GM10248 (cell line): ENCODE results near the gene PRKAR2A.

Experiments
- CTCF ChIA-PET: fragments of 300-600 bp; sonication (Branson Sonifier 250); formaldehyde crosslinking; extraction: SDS; loops from one replicate; lab custom pipeline; 2021; ENCODE audit warnings: antibody characterized with exemption; lab: Yijun Ruan, JAX
- POLR2A ChIA-PET: fragments of 350-650 bp; sonication (Branson Sonifier 250); formaldehyde crosslinking; extraction: SDS; loops from one replicate; lab custom pipeline; 2020; ENCODE audit warnings: antibody characterized with exemption; lab: Yijun Ruan, JAX
- DNase-seq: peaks from one replicate; pipeline ENCODE4 v3.0.0; 2012; ENCODE audit errors: extremely low spot score
- TF ChIP-seq, protein P1 (sequence below): IDR thresholded peaks from 2 replicates; pipeline ENCODE4 v1.5.1; 2012; ENCODE audit warnings: mild to moderate bottlenecking, low read depth; ENCODE audit errors: extremely low read depth, missing control alignments, control extremely low read depth

PRKAR2A gene

DNA sequence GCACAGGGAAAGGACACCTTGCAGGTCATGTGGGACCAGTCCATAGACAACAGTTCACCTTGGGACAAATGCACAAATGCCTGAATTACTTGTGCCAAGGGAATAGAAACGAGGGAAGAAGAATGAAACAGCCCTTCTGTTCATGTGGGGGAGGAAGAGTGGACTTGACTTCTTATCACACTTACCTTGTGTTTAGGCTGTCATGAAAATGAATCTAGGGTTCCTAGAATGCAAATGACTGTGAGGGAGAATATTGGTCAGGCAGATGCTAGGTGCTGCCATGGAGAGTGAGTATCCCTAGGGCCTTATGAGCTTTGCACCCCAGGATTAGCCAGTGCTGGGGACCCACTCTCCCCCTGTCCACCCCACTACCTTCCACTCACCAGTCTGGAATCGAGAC is 11.0 kb upstream of the PRKAR2A start:
- ChIA-PET POLR2A (no interaction called here), CTCF (interaction anchor here (1.4 kb wide), 1 partner anchor 12 kb away, joined by 4 read pairs; the partner anchor contains the start of gene PRKAR2A)
- no peak for DNase-seq
- TF ChIP-seq, protein P1, sequence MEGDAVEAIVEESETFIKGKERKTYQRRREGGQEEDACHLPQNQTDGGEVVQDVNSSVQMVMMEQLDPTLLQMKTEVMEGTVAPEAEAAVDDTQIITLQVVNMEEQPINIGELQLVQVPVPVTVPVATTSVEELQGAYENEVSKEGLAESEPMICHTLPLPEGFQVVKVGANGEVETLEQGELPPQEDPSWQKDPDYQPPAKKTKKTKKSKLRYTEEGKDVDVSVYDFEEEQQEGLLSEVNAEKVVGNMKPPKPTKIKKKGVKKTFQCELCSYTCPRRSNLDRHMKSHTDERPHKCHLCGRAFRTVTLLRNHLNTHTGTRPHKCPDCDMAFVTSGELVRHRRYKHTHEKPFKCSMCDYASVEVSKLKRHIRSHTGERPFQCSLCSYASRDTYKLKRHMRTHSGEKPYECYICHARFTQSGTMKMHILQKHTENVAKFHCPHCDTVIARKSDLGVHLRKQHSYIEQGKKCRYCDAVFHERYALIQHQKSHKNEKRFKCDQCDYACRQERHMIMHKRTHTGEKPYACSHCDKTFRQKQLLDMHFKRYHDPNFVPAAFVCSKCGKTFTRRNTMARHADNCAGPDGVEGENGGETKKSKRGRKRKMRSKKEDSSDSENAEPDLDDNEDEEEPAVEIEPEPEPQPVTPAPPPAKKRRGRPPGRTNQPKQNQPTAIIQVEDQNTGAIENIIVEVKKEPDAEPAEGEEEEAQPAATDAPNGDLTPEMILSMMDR, result no peak

DNA sequence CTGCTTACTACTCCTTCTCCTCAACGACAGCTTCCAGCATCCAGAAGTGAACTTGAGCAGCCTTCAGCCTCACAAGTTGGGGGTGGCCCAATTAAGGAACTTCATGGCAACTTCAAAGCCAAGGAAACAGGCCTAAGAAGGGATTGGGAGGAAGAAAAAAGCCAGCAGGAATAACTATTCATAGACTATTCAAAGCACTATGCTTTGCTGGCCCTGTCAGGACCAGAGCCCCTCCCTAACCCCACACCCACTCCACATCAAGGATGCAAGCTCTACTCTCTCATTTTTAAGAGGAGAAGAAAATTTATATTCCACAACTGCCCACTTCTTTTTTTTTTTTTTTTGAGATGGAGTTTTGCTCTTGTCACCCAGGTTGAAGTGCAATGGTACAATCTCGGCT is 10.0 kb upstream of the PRKAR2A start:
- no peak for DNase-seq
- TF ChIP-seq, protein P1, result no peak
- ChIA-PET POLR2A (no interaction called here), CTCF (interaction anchor here (1.4 kb wide), 1 partner anchor 32 kb away, joined by 3 read pairs; no protein-coding TSS in a partner anchor)

DNA sequence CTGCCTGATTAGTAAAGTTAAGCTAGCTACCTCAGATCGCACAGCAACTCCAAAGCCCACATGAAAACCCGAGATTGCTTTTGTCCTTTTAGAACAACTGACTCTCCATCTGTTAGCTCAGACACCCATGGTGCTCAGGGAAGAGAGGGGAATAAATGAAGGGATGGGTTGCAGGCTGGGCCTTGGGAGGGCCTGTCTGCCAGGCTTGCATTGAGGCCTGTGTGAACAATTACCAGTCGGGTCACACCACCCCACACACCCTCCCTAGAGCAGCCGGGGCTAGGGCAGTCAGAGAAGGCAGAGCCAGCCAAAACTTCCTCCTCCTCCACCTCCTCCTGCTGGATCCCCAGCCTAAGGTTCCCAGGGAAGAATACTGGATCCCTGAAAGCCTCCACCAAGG is 8.8 kb upstream of the PRKAR2A start:
- ChIA-PET CTCF (interaction anchor here (0.7 to 1.6 kb wide), 4 partner anchors 10 to 116 kb away, joined by 3 to 4 read pairs (median 3); partner anchors contain the start of gene PRKAR2A), POLR2A (no interaction called here)
- DNase-seq, result no peak
- TF ChIP-seq, protein P1, result no peak

DNA sequence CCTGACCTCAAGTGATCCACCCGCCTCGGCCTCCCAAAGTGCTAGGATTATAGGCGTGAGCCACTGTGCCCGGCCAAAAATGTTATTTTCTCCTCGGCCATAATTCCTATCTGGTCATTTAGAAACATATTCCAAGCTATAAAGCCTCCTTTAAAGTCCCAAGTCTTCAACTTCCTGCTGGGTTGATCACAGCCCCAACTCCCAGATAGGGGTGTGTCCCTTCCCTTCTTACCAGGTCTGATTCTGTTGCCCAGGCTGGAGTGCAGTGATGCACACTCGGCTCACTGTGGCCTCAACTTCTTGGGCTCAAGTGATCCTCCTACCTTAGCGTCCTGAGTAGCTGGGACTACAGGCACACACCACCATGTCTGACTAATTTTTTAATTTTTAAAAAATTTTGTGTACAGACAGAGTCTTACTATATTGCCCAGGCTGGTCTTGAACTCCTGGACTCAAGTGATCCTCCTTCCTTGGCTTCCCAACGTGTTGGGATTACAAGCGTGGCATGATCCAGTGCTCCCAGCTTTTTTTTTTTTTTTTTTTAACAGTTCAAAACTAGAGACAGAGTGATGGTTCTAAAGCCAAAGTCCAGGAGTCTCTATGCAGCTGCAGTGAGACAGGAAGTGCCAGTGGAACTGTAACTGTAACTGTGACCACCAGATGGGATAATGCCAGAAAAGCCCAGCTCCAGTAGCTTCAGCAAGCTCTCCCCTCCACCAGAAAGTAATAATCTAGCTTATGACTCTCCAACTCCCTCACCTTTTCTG is 8.2 kb upstream of the PRKAR2A start:
- POLR2A ChIA-PET, result no interaction called here
- TF ChIP-seq, protein P1, result no peak
- CTCF ChIA-PET, result interaction anchor here (0.7 to 1.6 kb wide), 7 partner anchors 9 to 116 kb away, joined by 3 to 4 read pairs (median 3); partner anchors contain the start of gene PRKAR2A
- no peak for DNase-seq

DNA sequence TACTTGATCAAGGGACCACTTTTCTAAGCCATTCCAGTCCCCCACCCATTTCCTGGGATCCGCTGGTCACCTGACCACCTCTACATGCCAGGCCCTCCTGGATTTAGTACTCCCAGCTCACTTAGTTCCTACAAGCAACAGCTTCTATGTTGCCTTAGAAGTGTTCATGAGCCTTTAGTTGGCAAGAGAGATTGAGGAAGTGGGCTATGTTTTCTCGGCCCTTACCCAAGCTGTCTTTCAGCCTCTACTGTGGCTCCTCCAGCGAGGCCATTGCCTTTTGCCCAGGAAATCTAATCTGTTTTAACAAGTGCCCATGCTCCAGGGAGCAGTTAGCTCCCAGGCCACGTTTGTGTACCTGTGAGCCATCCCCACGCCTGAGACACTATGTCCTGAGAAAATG is 4.5 kb upstream of the PRKAR2A start:
- TF ChIP-seq, protein P1, result no peak
- CTCF ChIA-PET, result interaction anchor here (1.2 kb wide), 1 partner anchor 112 kb away, joined by 4 read pairs; no protein-coding TSS in a partner anchor
- POLR2A ChIA-PET, result no interaction called here
- no peak for DNase-seq

DNA sequence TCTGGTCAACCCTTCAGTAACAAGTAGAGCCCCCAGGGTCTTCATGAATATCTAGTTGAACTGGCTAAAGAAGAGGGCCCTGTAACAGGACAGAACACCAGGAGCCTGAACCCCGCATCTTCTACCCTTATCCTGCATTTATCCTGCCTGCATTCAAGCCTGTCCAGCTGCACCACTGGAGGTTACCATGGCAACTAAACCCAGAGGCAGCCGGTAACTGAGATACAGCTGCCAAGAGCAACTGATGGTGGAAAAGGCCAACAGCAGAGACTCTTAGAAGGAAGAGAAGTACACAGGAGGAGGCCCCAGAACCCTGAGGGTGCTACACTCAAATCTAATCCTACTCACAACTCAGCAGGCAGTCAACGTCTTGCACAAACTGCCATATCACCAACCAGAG is 3.7 kb upstream of the PRKAR2A start:
- ChIA-PET POLR2A (no interaction called here), CTCF (interaction anchor here (1.2 kb wide), 1 partner anchor 112 kb away, joined by 4 read pairs; no protein-coding TSS in a partner anchor)
- no peak for DNase-seq
- TF ChIP-seq, protein P1, result no peak
